Measurements from ENCODE around the gene GLRX5. TPM values are rescaled to one million over a fixed set of nuclear protein-coding genes. Genes with fewer than 3 reads are reported as not detected.
A peak's percentile ranks its signal among the peaks of the same experiment; 100 is the strongest.

GLRX5 gene
- total RNA-seq, 1 experiment from 2014 or later, result 56.9 TPM

DNA sequence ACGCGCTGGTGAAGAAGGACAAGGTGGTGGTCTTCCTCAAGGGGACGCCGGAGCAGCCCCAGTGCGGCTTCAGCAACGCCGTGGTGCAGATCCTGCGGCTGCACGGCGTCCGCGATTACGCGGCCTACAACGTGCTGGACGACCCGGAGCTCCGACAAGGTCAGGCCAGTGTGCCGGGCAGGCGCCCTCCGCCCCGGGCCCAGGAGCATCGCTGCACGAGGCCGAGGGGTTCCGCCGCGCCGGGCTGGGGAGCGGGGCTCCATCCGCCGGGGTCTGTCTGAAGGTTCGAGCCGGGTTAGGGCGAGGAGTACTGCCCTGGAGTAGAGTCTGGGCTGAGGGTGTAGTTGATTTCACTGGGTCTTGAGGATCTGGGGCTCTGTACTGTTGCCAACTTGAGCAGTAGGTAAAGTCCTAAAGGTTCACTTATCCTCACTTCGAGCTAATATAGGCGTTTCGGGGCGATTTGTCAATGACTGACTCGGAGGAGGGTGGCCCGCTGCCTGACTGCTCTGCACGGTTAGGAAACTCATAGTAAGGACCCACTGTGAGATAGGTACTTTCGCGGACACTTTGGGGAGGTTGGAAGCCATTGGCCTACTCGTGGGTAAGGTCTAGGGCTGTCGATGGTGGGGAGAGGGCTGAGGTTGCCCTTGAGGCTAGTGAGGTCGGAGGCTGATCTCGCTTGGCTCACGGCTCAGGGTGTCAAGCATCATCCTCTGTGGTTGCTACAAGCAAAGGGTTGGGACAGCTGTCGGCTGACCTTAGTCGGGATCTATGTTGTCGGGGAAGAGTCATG lies 574 bp downstream of the GLRX5 start:
- DNase-seq (ENCODE audit: low spot score), result peak; percentile 10

DNA sequence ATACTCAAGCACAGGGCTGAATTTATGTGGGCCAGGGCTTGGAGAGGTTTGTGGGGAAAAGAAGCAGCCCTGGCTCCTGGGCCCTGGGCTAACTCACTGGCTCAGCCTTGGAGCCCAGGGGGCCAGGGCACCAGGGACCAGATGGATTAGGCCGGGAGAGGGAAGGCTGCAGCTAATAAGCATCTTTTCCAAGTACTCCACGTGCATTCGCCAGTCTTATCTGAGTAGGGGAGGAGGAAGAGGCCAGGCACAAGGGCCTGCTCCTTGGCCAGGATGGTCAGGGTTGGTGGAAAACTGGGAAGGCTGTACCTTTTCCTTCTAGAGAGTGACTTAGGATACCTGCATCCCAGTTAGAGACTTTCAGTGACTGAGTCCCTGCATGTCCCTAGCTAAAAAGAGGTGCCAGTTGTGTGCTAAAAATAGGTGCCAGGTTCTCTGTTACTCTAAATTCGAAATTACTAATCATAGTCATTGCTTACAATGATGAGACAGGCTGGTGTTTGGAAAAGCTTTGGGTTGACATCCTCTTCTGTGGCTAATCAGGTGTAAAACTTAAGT lies 1.3 kb downstream of the GLRX5 start:
- DNase-seq (ENCODE audit: low spot score), result peak; percentile 8

DNA sequence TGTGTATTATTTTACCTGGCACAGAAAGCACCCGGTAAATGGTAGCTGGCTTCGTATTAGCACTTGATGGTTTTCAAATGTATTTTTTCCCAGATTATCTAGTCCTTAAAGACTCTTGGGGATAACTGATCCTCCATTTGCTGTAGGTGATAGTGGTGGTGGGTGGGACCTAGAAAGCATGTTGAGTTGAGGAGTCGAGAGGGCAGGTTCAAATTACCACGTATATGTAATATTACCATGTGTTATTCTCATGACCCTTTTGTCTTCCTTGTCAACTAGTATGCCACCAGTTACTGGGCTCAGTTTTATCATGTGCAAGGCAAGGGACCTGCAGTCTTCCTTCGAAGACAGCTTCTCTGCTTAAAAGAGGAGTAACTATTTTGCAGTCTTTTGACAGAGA lies 1.8 kb downstream of the GLRX5 start:
- DNase-seq (ENCODE audit: low spot score), result no peak

DNA sequence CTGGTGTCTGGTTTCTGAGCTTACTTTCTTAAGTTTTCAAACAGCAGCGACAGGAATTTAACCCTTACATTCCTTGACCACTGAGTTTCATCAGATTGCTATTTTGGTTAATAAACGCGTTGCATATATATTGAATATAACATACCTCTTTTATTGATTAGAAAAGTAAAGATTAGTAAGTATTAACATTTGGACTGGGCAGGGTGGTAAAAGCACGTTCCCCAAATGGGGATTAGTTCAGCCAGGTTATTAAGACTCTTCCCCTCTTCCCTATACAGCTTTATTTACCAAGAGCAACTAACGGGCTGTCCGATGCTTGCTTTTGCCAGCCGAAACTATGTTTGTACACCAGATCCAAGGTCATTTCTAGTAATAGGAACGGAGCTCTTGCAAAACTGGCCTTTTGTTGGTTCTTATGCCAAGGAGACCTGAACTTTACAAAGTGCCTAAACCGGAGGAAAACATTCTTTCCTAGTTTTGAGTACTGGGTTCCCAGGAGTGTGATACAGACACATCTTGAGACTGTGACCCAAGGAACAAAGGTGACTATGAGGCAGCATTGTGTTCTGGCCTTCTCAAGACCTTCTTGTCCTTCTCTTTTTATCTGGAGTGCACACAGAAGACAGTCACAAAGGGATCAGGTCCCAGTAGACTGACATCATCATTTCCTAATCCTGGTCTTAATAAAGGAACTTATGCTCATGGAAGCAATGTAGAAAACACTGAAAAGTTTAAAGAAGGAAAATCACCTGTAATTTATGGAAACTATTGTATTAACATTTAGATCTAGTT lies 2.6 kb downstream of the GLRX5 start:
- DNase-seq (ENCODE audit: low spot score), result no peak

DNA sequence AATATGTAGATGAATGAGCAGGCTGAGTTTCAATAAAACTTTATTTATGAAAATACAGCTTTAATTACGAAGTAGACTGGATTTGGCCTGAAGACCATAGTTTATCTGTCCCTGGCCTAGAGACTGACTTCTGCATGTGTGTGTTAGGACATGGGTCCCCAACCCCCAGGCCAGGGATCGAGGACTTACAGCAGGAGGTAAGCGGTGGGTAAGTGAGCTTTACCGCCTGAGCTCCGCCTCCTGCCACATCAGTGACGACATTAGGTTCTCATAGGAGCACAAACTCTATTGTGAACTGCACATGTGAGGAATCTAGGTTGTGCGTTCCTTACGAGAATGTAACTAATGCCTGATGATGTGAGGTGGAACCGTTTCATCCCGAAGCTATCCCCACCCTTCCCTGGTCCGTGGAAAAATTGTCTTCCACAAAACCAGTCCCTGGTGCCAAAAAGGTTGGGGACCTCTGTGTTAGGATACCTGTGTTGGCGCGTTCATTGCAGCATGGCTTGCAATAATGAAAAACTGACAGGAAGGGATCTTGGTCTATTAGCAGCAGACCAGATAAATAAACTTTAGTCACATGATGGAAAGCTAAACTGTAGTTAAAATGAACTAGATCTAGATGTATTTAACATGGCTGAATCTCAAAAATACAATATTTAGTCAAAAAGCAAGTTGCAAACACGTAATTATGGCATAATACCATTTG lies 4.1 kb downstream of the GLRX5 start:
- no peak for DNase-seq (ENCODE audit: low spot score)

DNA sequence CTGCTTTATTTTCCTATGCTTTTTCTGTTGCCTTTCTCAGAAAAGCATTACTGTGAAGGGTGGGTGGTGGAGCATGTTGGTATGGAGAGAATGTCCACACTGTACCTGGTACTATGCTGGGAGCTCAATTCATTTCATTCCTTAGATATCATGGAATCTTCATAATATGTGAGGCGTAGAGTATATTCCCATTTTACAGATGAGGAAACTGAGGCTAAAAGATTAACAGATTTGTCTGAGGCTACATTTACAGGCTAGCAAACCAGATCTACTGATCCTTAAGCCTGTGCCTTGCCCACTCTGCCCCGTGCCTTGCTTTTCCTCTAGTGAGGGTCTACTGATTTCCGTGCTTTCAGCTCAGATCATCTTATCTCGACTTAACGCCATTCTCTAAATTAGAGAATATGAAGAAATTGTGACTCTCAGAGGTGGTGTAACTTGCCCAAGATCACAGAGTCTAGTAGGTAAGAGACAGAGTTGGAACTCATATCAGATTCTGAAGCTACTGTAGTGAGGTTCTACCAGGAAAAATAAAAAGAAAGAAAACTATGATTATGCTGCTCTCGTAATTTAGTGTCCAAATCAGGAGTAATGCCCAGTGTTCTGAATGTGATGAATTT lies 5.5 kb downstream of the GLRX5 start:
- no peak for DNase-seq (ENCODE audit: low spot score)

DNA sequence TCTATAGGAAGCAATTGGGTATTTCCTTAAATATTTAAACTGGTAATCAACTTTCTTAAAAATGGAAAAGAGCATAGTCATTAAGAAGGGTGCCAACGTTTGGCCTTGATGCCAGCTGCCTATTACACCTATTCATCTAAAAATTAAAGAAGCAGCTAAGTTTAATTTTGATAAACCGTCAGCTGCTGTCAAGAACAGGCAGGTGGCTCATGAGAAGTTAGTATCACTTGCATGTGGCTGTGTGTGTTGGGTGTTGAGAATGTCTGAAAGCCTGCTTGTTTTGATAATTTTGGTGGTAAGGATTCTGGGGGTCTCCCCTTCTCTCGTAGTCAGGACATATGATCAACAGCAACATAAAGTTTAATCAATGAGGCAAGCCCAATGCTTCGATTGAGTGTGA lies 6.5 kb downstream of the GLRX5 start:
- DNase-seq (ENCODE audit: low spot score), result no peak

DNA sequence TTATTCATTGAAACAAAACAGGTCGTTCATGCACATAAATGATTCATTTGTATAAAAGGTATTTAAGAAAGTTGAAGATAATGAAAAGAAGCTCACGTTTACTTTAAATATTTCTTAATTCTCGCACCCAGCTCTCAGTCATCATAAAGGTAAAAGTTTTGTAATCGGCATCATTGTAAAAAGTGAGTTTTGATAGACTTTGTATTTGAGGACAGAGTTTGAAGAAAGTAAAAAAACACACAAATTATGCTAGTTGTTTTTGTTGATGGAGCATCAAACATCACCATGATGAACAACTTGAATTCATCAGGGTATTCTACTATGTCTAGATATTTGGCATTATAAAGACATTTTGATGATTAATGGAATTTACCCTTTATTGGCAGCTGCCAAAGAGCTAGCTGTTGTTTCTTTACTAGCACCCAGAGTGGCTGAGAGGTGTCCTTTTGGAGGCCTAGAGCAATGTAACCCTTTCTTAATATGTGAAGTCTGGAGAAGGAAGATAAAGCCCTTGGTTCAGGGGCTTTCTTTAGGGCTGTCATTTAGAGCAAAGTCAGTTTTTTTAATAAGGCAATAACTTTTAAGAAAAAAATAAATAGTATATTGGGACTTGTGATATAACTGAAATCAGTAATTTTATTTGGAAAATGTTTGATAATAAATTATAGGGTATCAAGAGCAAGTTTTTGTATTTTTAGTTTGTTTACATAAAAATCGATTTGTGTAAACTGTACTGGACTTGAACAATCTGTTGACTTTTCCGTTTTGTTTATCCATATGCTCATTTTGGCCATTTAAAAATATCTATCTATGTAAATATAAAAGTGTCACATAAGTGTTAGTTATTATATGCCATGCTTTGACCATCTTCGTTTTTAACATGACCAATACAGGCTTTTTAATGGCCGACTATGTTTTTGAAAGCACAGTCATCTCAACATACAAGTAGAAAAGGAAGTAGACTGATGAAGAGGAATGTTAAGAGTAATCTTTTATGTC lies 7.4 kb downstream of the GLRX5 start:
- no peak for DNase-seq (ENCODE audit: low spot score)

DNA sequence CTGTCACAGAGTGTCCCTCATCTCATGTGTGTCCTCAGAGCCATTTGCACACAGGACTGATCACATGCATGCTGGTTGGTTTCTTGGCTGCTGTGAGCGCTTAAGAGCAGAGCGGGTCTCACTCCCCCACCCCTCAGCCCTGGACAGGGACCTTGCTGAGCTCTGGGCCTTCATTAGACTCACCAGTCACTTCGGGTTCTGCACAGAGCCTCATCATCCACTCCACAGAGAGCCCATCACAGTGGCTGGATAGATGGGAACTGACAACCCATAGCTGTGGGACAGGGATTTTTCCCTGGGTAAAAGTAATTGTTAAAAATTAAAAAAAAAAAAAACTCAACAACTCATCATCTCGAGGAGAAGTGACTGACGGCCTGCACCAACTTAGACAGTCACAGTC lies 8.2 kb downstream of the GLRX5 start:
- no peak for DNase-seq (ENCODE audit: low spot score)

DNA sequence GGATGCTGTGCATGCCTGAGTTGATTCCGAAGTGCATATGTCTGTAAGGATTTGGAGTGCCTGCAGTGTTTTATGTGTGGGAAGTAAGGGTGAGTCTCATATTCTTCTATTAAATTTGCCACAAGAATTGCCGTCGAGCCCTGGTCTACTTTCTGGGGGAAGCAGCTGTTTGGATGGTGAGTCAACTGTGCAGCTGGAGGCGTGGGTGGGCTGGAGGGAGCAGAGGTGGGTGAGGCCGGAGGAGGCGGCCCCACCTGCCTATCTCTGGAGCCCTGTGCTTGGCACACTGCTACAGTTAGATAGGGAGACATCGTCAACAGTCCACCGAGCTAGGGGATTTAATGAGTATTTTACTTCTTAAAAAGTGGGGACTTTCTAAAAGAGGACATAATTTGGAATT lies 9.7 kb downstream of the GLRX5 start:
- no peak for DNase-seq (ENCODE audit: low spot score)

DNA sequence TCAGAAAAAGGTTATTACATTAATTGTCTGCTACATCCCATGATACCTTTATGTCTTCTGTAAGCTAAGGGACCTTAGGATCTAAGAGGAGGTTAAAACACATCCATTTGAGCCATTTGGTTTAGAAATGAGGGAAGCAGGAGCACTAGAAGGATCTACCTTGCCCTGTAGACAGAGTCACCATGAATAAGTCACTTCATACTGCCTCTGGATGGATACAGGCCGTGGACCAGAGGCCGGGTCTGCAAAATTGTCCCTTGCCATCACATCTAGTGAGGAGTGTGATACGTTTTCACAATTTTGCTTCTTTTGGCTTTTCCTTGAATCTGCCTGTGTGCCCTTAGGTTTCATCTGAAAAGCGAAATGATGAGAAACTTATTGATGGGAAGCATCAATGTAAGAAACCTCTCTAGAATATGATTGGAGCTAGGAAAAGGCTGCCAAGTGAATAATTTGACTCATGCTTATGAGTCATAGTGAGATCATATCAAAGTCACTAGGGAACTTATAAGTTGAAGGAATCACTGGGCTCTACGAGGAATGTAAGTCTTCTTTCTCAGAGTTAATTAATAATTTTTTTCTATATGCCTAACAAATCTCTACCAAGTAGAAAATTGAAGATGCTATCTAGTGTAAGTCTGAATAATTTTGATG lies 10.8 kb downstream of the GLRX5 start:
- DNase-seq (ENCODE audit: low spot score), result peak; percentile 27

DNA sequence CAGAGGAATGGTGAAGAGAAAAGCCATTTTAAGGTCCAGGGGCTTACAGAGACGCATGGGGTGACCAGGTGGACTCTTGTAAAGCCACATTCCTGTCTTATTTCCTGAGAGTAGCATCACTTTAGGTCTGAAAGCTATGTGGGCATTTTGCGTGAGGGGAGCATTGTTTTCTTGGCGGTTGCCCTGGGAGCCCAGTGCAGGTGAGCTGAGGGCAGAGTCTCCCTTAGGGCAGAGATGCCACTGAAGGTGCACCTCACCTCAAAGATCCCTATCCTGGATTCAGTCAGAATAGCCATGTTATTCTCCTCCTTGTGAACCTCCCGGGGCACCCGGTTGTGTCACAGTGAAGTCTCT lies 12.4 kb downstream of the GLRX5 start:
- peak; percentile 5 for DNase-seq (ENCODE audit: low spot score)

DNA sequence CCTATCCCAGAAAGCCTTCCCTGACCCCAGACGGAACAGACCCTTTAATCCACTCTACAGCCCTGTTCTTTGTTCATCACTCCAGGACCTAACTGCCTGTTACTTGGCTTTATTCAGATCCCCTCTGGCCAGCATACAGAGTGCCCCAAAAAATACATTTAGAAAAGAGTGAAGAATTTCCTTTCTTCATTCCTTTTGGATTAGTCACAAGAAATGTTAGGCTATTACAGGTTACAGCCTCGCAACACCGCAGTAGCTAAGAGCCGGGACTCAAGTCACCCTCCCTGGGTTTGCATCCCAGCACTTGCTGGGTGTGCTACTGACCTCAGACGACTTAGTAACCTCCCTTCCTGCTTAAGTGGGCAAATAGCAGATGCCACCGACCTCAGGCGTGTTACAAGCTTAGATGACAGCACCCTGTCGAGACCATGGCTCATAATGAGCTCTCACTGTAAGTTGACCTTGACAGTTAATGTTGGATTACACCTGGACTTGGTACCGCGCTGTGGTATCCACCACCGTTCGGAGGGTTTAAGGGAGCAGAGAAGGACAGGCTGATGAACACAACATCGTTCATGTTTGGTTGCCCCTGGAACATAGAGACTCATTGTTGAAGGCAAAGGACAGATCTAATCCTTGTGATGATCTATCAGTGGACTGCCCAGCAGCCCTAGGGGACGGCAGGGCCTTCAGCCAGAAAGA lies 12.9 kb downstream of the GLRX5 start:
- DNase-seq (ENCODE audit: low spot score), result peak; percentile 11

DNA sequence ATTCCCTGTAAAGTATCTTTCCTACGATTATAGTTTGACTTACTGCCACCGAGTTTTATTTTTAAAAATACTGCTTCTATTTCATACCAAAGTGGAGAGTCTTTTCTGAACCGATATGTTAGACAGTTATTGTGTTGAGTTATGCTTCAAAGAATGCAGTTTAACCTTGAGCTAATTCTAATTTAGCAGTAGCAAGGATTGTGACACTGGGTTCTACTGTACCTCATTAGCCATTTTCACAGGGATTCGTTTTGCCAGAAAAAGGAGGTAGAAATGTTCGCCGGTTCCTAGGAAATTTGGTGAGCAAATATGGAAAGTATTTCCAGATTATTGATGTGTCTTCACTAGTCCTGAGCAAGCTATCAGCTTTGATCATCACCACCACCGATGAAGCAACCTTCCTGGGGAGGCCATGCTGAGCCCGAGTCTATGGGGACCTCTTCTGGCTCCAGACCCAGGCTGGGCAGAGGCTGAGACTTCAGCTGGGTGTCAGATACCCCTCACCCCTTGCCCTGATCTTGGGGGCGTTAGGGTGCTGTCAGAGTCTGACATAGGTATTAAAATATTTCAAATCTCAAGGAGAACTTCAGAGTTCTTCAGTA lies 13.6 kb downstream of the GLRX5 start:
- no peak for DNase-seq (ENCODE audit: low spot score)

DNA sequence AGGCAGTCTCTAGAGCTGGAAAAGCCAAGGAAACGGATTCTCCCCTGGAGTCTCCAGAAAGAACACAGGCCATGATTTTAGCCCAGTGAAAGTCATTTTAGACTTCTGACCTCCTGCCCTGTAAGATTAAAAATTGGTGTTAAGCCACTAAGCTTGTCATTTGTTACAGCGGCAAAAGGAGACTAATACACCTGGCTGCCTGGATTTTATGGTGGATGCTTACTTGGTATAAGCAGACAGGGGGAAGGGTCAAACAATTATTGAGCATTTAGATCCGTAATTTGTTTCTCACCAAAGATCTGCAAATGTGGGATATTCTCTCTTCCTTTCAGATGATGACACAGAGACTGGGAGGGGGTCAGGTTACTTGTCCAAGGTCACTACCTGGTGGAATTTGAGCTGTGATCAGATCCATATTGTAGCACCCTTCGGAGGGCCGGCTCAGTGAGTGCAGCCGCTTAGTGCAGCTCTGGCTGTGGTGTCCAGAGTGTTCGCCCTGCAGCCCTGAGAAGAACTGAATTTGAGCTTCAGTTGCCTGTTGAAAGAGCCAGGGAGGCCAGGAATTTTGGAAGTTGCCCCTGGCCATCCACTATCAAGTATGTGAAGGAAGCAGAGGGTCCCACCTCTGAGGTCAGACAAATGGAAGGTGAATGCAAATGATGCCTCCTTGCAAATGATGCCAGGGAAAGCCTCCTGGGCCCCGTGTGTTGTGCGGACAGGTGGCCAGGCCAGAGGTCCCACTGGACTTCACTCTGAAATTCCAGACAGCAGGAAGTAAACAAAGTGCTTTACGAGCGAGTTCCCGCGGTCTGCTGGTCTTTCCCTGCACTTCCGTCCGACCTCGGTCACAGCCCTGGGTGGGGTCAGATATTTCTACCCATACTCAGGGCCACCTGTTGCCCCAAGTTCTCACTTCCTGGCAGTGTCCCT lies 15.1 kb downstream of the GLRX5 start:
- DNase-seq (ENCODE audit: low spot score), result peak; percentile 65

DNA sequence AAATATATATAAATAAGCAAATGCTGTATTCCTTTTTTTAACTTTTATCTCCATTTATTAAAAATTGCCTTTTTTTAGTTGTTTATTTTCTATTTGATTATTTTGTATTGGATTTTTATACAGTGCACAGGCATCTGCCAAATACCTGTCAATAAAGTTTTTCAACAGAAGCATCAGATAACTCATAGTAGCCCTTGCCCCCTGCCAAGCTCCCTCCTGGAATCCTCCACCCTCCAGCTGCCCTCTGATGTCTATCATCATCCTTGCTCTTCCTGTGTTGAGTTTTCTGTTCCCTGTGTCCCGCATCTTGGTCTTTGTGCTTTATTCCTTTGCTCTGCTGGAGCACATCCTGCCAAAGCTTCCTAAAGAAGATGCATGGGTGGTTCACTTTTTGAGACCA lies 16.6 kb downstream of the GLRX5 start:
- no peak for DNase-seq (ENCODE audit: low spot score)

DNA sequence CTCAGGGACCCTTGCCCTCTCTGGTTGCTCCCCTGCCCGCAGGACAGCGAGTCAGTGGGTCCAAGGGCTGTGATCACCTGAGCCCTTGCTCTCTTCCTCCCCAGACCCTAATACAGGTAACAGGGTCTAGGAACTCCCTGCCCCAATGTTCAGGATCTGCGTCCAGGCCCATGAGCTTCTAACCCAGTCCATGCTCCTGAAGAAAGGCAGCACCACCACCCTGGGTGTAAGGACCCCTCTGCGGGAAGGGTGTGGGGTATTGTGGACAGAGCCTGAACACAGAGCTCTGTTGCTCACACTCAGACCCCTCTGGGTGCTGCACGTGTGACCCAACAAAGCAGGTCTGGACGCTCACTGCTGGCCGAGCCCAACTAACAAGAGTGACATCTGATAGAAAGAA lies 18.3 kb downstream of the GLRX5 start:
- DNase-seq (ENCODE audit: low spot score), result no peak

DNA sequence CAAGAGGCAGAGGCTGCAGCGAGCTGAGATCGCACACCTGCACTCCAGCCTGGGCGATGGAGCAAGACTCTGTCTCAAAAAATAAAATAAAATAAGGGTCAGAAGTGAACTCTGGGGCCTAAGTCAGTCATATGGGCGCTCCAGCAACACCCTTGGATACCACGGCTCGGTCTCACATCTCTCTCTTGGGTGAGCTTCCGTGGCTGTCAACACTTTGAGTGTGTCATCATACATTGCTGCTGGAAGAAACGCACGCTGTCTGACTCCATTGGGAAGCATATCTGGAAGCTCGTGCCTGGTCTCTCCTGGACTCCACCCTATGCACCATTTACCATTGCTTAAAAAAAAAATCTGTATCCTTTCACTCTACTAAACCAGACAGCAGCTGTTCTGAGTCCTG lies 20.2 kb downstream of the GLRX5 start:
- DNase-seq (ENCODE audit: low spot score), result no peak
